GM06990 (cell line): ENCODE measurements around the gene MAGI2.

Source experiments
- DNase-seq: peaks from one replicate; pipeline ENCODE4 v3.0.0-alpha.2; 2011; ENCODE audit not compliant: insufficient read length; ENCODE audit errors: extremely low read depth
- H3K27me3 ChIP-seq: replicated peaks from 2 replicates; pipeline ENCODE4 v1.6.0; 2011; ENCODE audit warnings: low read length; ENCODE audit not compliant: control insufficient read depth, insufficient read depth
- H3K36me3 ChIP-seq: 2 replicates; pipeline ENCODE4 v1.5.1; 2011; ENCODE audit warnings: low read length; ENCODE audit not compliant: control insufficient read depth, insufficient read depth
- H3K4me3 ChIP-seq: replicated peaks from 2 replicates; pipeline ENCODE4 v1.5.1; 2011; ENCODE audit warnings: low read depth, mild to moderate bottlenecking, control low read depth, low read length
- TF ChIP-seq, protein P1 (sequence below): IDR thresholded peaks from 2 replicates; pipeline ENCODE4 v1.5.1; 2011; ENCODE audit warnings: low read length, control low read depth, mild to moderate bottlenecking, inconsistent platforms; ENCODE audit not compliant: insufficient read depth, poor library complexity, severe bottlenecking

The MAGI2 gene

DNA sequence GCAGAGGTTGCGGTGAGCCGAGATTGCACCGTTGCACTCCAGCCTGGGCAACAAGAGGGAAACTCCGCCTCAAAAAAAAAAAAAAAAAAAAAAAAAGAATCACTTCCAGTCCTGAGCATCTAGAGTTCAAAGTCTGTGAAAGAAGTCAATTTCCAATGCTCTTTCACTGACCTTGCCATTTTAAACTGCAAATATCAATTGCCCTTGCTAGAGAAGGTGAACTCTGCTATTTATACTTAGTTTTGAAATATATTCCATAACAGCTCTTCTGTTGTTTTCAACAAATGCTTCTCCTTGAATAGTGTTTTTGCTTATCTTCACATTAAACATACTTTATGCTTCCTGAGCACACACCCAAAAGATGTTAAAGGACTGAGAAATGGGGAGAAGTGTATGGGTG lies 1323.6 kb downstream of the MAGI2 start:
- H3K36me3 ChIP-seq: no peaks in the 10 kb centered on the region
- H3K4me3 ChIP-seq: no peak overlapping the region
- H3K27me3 ChIP-seq: no peaks in the 10 kb centered on the region
- TF ChIP-seq, protein P1, sequence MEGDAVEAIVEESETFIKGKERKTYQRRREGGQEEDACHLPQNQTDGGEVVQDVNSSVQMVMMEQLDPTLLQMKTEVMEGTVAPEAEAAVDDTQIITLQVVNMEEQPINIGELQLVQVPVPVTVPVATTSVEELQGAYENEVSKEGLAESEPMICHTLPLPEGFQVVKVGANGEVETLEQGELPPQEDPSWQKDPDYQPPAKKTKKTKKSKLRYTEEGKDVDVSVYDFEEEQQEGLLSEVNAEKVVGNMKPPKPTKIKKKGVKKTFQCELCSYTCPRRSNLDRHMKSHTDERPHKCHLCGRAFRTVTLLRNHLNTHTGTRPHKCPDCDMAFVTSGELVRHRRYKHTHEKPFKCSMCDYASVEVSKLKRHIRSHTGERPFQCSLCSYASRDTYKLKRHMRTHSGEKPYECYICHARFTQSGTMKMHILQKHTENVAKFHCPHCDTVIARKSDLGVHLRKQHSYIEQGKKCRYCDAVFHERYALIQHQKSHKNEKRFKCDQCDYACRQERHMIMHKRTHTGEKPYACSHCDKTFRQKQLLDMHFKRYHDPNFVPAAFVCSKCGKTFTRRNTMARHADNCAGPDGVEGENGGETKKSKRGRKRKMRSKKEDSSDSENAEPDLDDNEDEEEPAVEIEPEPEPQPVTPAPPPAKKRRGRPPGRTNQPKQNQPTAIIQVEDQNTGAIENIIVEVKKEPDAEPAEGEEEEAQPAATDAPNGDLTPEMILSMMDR: no peak
- no peak for DNase-seq

DNA sequence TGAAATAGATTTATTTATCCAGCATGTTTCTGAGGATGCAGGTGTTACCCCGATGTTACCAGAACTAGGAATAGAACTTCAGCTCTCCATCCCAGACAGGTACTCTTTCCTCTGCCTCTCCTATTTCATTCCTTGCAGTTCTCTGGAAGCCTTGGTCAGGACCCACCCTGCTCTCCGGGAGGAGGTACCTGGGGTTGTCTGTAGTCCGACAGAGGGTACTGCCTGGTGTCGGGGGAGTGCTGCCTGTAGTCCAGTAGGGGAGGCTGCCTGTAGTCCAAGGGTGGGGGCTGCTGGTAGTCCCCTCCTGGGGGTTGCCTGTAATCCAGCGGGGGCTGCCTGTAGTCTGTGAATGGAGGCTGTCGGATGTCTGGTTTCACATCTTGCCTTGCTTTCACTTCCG lies 1326.5 kb downstream of the MAGI2 start:
- Histone ChIP-seq H3K27me3 (no peaks in the 10 kb centered on the region; the same call in 1 of the 2 replicates), H3K4me3 (no peak overlapping the region), H3K36me3 (no peaks in the 10 kb centered on the region)
- no peak for DNase-seq
- TF ChIP-seq, protein P1: no peak

DNA sequence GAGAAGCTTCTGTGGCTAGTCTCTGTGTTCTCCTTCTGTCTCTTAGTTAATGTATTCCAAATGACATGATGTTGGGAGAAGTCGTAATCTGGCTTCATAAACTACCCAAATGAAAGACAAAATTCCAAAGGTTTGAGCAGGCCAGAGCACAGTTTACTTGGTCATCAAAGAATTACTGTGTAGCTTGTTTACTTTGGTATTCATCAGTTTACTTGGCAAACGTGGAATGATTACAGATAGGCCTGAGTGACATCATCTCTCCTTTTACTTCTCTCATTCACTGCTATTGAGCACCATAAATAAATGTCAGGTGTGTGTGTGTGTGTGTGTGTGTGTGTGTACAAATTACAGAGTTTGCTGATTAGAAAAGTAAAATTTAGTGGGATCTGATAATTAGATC lies 1327.6 kb downstream of the MAGI2 start:
- no peak for DNase-seq

DNA sequence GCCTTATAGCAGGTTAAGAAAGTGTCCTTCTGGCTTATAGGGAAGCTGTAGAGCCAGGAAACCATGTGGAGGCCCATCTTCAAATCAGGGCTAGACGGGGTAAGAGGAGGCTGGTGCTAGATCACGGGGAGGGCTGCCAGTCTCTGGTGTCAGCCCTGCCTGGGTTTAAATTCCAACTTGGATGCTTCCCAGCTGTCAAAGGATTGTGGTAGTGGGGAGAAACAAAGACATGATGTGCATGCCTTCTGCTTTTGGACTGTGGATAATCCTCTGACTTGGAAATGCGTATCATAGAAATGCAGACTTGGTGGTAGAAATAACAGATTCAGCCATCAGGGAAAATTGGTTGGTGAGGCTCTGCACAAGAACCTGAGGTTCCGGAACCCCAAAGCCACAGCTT lies 1329.3 kb downstream of the MAGI2 start:
- no peak for DNase-seq
- TF ChIP-seq, protein P1: no peak
- Histone ChIP-seq H3K36me3 (no peaks in the 10 kb centered on the region), H3K27me3 (no peaks in the 10 kb centered on the region; the same call in 1 of the 2 replicates), H3K4me3 (no peak overlapping the region)

More for the DNA sequence above, 1327.6 kb downstream of the MAGI2 start:
- H3K27me3 ChIP-seq: no peaks in the 10 kb centered on the region; the same call in 1 of the 2 replicates
- TF ChIP-seq, protein P1: no peak
- H3K36me3 ChIP-seq: no peaks in the 10 kb centered on the region
- no peak overlapping the region for H3K4me3 ChIP-seq

DNA sequence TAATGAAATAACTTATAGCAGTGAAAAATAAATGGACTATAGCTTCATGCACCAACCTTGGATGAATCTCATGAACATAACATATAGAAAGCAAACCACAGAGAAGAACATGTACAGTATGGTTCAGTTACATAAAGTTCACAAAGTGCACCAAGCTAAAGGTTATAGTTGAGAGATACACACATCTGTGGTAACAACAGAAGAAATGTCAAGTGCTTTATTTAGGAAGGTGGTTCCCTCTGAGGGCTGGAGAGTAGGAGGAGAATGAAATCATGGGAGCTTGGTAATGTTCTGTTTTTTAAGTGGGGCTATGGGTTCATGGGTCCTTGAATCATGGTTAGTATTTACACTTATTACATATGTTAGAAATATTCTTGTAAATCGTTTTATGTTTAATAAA lies 1331.6 kb downstream of the MAGI2 start:
- H3K27me3 ChIP-seq: no peaks in the 10 kb centered on the region; the same call in 1 of the 2 replicates
- H3K36me3 ChIP-seq: no peaks in the 10 kb centered on the region

DNA sequence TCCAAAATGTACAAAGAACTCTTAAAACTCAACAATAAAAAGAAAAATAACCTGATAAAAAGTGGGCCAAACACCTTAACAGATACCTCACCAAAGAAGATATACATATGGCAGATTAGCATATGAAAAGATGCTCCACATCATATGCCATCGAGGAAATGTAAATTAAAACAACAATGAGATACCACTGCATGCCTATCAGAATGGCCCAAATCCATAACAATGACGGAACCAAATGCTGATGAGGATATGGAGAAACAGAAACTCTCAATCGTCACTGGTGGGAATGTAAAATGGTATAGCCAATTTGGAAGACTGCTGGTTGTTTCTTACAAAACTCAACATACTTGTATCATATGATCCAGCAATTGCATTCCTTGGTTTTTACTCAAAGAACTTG lies 1335.0 kb downstream of the MAGI2 start:
- TF ChIP-seq, protein P1: no peak
- Histone ChIP-seq H3K36me3 (no peaks in the 10 kb centered on the region), H3K4me3 (no peak overlapping the region), H3K27me3 (no peaks in the 10 kb centered on the region)
- no peak for DNase-seq

More for the DNA sequence above, 1331.6 kb downstream of the MAGI2 start:
- H3K4me3 ChIP-seq: no peak overlapping the region
- TF ChIP-seq, protein P1: no peak
- DNase-seq: no peak
